ENCODE data around the gene LAMP1. TPM values are rescaled to one million over a fixed set of nuclear protein-coding genes. Genes with fewer than 3 reads are reported as not detected.
"Not testable (repeated sequence)": the region's sequence is repeated elsewhere in the genome, so short reads cannot be mapped to it uniquely, and the experiment has no call there.

LAMP1 gene
- polyA plus RNA-seq, 1 of the 3 experiments (the other 2 are of a cell fraction), result 261 TPM

- TF ChIP-seq PBX3 (IDR thresholded peaks at IDR 0.05) (peak; percentile 35), FOXJ3 (CRISPR knock-in tag; IDR thresholded peaks at IDR 0.05) (no peak; the same call in 1 of the 2 replicates), MAX (IDR thresholded peaks at IDR 0.05; ENCODE audit: low read depth) (peak; percentile 98), MXI1 (IDR thresholded peaks at IDR 0.05; ENCODE audit: low read depth, low read length) (peak; percentile 89)
Observed at GRCh38 chr13:113296823-113297369, at the start of gene LAMP1 (continued).

GRCh38 chr13:113252516-113253095, 44.4 kb upstream of the LAMP1 start:
- CTCF ChIA-PET, result interaction anchor here (0.8 kb wide), 1 partner anchor 251 kb away, joined by 4 read pairs; no protein-coding TSS in a partner anchor

GRCh38 chr13:113257908-113258307, 39.1 kb upstream of the LAMP1 start:
- H3K4me1 ChIP-seq (ENCODE audit: control insufficient read depth in 1 of 2, insufficient read depth in 2 of 2, low read depth in 1 of 2, low read length in 1 of 2); H3K9me2 ChIP-seq; H3K27me3 ChIP-seq (ENCODE audit: insufficient read depth); H2AFZ ChIP-seq (ENCODE audit: low read depth); POLR2A ChIA-PET; CTCF ChIA-PET; DNase-seq; H4K20me1 ChIP-seq (ENCODE audit: insufficient read depth); H3K4me3 ChIP-seq (ENCODE audit: low read depth in 2 of 2, low read length in 1 of 2); H3K27ac ChIP-seq (ENCODE audit: low read depth in 2 of 2, low read length in 1 of 2); H3K9ac ChIP-seq; H3F3A ChIP-seq (replicated peaks; ENCODE audit: insufficient read depth); H3K79me2 ChIP-seq (ENCODE audit: insufficient read depth); H3K9me3 ChIP-seq; H3K4me2 ChIP-seq: not testable (repeated sequence)
- peaks cover 65 to 78% of the 10 kb centered on the region in 2 experiments for H3K36me3 ChIP-seq (replicated peaks in 1 of 2; ENCODE audit: control insufficient read depth in 1 of 2, insufficient read depth in 2 of 2, low read length in 1 of 2)
- WGBS (ENCODE audit: low lambda C conversion rate), result 95% methylated on average over 6 of the region's 6 CpGs

More at GRCh38 chr13:113252516-113253095, 44.4 kb upstream of the LAMP1 start:
- no peaks in the 10 kb centered on the region for H3K27me3 ChIP-seq (ENCODE audit: insufficient read depth)
- no peak for DNase-seq
- POLR2A ChIA-PET, result no interaction called here
- no peak overlapping the region for H3K9ac ChIP-seq
- no peak overlapping the region for H3K27ac ChIP-seq (ENCODE audit: low read depth in 2 of 2, low read length in 1 of 2)
- no peaks in the 10 kb centered on the region for H3K9me3 ChIP-seq
- H3K36me3 ChIP-seq (replicated peaks in 1 of 2; ENCODE audit: control insufficient read depth in 1 of 2, insufficient read depth in 2 of 2, low read length in 1 of 2), result peaks cover 61 to 84% of the 10 kb centered on the region in 2 experiments
- no peaks in the 10 kb centered on the region for H4K20me1 ChIP-seq (ENCODE audit: insufficient read depth)
- no peak overlapping the region for H2AFZ ChIP-seq (ENCODE audit: low read depth)
- H3K4me3 ChIP-seq (ENCODE audit: low read depth in 2 of 2, low read length in 1 of 2), result no peak overlapping the region
- no peak overlapping the region for H3K4me2 ChIP-seq
- 90% methylated on average over 10 of the region's 11 CpGs for WGBS (ENCODE audit: low lambda C conversion rate)
- H3K79me2 ChIP-seq (ENCODE audit: insufficient read depth), result no peaks in the 10 kb centered on the region
- H3K4me1 ChIP-seq (ENCODE audit: control insufficient read depth in 1 of 2, insufficient read depth in 2 of 2, low read depth in 1 of 2, low read length in 1 of 2), result no peaks in the 10 kb centered on the region
- H3F3A ChIP-seq (replicated peaks; ENCODE audit: insufficient read depth), result no peaks in the 10 kb centered on the region
- H3K9me2 ChIP-seq, result no peaks in the 10 kb centered on the region
- TF ChIP-seq NFIC (IDR thresholded peaks at IDR 0.05; ENCODE audit: borderline replicate concordance), result no peak
- no peak for TF ChIP-seq SIN3A (IDR thresholded peaks at IDR 0.05; ENCODE audit: borderline replicate concordance, low read depth, low read length)
